ENCODE measurements around the gene UBE2C.

DNA sequence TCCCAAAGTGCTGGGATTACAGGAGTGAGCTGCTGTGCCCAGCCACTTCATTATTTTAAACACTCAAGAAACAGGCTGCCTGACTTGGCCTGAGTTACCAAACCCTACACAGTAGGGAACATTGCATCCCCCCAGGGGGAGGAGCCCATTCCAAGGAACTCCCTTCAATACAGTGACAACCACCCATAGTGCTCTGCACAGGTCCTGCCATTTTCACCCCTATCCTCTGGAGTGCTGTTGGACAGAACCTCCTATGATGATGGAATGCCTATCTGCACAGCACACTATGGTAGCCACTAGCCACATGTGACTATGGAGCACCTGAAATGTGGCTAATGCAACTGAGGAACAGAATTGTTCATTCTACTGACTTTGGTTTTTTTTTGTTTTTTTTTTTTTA lies 33.0 kb downstream of the UBE2C start:
- TF ChIP-seq POLR2A (IDR thresholded peaks at IDR 0.05) = no peak
- TF ChIP-seq, protein P1, sequence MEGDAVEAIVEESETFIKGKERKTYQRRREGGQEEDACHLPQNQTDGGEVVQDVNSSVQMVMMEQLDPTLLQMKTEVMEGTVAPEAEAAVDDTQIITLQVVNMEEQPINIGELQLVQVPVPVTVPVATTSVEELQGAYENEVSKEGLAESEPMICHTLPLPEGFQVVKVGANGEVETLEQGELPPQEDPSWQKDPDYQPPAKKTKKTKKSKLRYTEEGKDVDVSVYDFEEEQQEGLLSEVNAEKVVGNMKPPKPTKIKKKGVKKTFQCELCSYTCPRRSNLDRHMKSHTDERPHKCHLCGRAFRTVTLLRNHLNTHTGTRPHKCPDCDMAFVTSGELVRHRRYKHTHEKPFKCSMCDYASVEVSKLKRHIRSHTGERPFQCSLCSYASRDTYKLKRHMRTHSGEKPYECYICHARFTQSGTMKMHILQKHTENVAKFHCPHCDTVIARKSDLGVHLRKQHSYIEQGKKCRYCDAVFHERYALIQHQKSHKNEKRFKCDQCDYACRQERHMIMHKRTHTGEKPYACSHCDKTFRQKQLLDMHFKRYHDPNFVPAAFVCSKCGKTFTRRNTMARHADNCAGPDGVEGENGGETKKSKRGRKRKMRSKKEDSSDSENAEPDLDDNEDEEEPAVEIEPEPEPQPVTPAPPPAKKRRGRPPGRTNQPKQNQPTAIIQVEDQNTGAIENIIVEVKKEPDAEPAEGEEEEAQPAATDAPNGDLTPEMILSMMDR (IDR thresholded peaks at IDR 0.05) = no peak

Measured in suprapubic skin (tissue), 3 donors.